ENCODE data around the gene SOX8. TPM values are rescaled to one million over a fixed set of nuclear protein-coding genes. Genes with fewer than 3 reads are reported as not detected.

Gene SOX8
- total RNA-seq, 1 experiment from 2014 or later = 1.2 TPM

DNA sequence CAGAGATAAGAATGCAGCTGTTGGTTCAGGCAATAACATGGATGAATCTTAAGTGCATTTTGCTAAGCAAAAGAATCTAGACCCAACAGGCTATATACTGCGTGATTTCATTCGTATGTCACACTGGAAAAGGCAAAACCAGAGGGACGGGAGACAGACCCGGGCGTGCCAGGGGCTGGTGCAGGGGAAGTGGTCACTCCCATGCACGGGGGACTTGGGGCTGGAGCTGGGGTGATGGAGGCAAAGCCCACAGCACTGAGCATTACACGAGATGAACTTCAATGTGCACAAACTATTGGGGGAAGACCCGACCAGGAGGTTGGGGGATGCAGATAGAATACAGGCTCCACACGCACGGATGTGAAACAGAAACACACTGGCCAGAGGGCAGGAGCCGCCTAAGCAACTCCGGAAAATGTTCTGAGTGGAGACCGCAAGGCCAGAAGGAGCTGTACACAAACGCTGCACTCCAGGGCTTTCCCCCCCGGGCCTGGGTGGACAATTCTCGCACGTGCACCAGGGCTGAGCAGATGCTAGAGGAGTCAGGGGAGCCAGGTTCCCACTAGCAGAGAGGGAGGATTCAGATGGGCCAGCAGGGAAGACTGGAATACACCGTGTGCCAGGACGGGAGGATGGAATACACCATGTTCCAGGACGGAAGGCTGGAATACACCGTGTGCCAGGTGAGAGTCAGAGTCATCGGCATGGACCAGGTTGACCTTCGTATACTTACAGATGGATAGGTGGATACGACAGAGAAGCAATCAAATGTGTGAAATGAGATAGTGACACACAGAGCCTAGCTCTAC lies 22.1 kb upstream of the SOX8 start:
- intact Hi-C loops (cut with micrococcal nuclease; ENCODE audit: unreplicated experiment) = no loop called here
- H3K4me3 Mint-ChIP-seq (ENCODE audit: unreplicated experiment) = no peak overlapping the region
- no peaks in the 10 kb centered on the region for H3K36me3 Mint-ChIP-seq (ENCODE audit: insufficient read depth, unreplicated experiment)
- H3K27me3 Mint-ChIP-seq (ENCODE audit: insufficient read depth, unreplicated experiment) = no peaks in the 10 kb centered on the region
- BruUV-seq (replicated peaks) = no TSS peak
- H3K9me3 ChIP-seq = no peaks in the 10 kb centered on the region
- H3K27me3 ChIP-seq (replicated peaks; ENCODE audit: control insufficient read depth, insufficient read depth, low read length) = no peaks in the 10 kb centered on the region
- no peaks in the 10 kb centered on the region for H3K4me1 Mint-ChIP-seq (ENCODE audit: low read depth, unreplicated experiment)
- no peaks in the 10 kb centered on the region for H3K9me3 Mint-ChIP-seq (ENCODE audit: unreplicated experiment)
- POLR2A ChIA-PET = no interaction called here
- no peak overlapping the region for H3K27ac Mint-ChIP-seq (ENCODE audit: unreplicated experiment)
- no peak for DNase-seq
- CTCF ChIA-PET = no interaction called here
- TF ChIP-seq, protein P1, sequence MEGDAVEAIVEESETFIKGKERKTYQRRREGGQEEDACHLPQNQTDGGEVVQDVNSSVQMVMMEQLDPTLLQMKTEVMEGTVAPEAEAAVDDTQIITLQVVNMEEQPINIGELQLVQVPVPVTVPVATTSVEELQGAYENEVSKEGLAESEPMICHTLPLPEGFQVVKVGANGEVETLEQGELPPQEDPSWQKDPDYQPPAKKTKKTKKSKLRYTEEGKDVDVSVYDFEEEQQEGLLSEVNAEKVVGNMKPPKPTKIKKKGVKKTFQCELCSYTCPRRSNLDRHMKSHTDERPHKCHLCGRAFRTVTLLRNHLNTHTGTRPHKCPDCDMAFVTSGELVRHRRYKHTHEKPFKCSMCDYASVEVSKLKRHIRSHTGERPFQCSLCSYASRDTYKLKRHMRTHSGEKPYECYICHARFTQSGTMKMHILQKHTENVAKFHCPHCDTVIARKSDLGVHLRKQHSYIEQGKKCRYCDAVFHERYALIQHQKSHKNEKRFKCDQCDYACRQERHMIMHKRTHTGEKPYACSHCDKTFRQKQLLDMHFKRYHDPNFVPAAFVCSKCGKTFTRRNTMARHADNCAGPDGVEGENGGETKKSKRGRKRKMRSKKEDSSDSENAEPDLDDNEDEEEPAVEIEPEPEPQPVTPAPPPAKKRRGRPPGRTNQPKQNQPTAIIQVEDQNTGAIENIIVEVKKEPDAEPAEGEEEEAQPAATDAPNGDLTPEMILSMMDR (IDR thresholded peaks at IDR 0.05; ENCODE audit: insufficient read depth in 1 of 2, low read depth in 1 of 2, low read length in 1 of 2, severe bottlenecking in 1 of 2, unreplicated experiment in 1 of 2) = no peak
- H3K36me3 ChIP-seq (ENCODE audit: control insufficient read depth, insufficient read depth, low read length) = no peaks in the 10 kb centered on the region
- no peak overlapping the region for H3K4me3 ChIP-seq (ENCODE audit: low read depth, low read length)
- H3K4me1 ChIP-seq = no peaks in the 10 kb centered on the region

DNA sequence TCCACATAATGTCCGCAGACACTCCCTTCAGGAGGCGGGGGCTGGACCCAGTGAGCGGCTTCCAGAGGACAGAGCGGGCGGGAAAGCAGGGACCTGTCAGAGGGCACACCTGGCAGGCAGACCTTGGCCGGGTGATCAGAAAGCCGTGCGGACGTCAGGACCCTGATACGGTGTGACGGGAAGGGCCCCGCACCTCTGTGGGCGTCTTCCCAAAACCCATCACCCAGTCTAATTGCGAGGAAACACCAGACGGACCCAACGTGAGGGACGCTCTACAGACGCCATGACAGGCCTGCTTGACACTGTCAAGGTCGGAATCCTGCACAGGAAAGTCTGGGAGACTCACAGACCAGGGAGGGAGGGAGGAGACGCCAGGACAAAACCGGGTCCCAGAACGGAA lies 19.2 kb upstream of the SOX8 start:
- Mint-ChIP-seq H3K27ac (ENCODE audit: unreplicated experiment) (no peak overlapping the region), H3K36me3 (ENCODE audit: insufficient read depth, unreplicated experiment) (no peaks in the 10 kb centered on the region), H3K4me1 (ENCODE audit: low read depth, unreplicated experiment) (no peaks in the 10 kb centered on the region), H3K27me3 (ENCODE audit: insufficient read depth, unreplicated experiment) (no peaks in the 10 kb centered on the region), H3K4me3 (ENCODE audit: unreplicated experiment) (no peak overlapping the region), H3K9me3 (ENCODE audit: unreplicated experiment) (peaks cover 16% of the 10 kb centered on the region)
- H3K4me3 ChIP-seq (ENCODE audit: low read depth, low read length) = no peak overlapping the region
- H3K27me3 ChIP-seq (replicated peaks; ENCODE audit: control insufficient read depth, insufficient read depth, low read length) = no peaks in the 10 kb centered on the region
- DNase-seq = no peak
- intact Hi-C loops (cut with micrococcal nuclease; ENCODE audit: unreplicated experiment) = no loop called here
- POLR2A ChIA-PET = no interaction called here
- CTCF ChIA-PET = no interaction called here
- no peaks in the 10 kb centered on the region for H3K9me3 ChIP-seq
- BruUV-seq (replicated peaks) = no TSS peak
- H3K4me1 ChIP-seq = no peaks in the 10 kb centered on the region
- TF ChIP-seq, protein P1 (IDR thresholded peaks at IDR 0.05; ENCODE audit: insufficient read depth in 1 of 2, low read depth in 1 of 2, low read length in 1 of 2, severe bottlenecking in 1 of 2, unreplicated experiment in 1 of 2) = no peak
- no peaks in the 10 kb centered on the region for H3K36me3 ChIP-seq (ENCODE audit: control insufficient read depth, insufficient read depth, low read length)

- DNase-seq = no peak
- ChIA-PET CTCF (no interaction called here), POLR2A (no interaction called here)
- no peaks in the 10 kb centered on the region for H3K4me1 Mint-ChIP-seq (ENCODE audit: low read depth, unreplicated experiment)
- no peaks in the 10 kb centered on the region for H3K36me3 Mint-ChIP-seq (ENCODE audit: insufficient read depth, unreplicated experiment)
- H3K36me3 ChIP-seq (ENCODE audit: control insufficient read depth, insufficient read depth, low read length) = no peaks in the 10 kb centered on the region
- H3K9me3 Mint-ChIP-seq (ENCODE audit: unreplicated experiment) = peaks cover 16% of the 10 kb centered on the region
- no TSS peak for BruUV-seq (replicated peaks)
- no peak overlapping the region for H3K4me3 ChIP-seq (ENCODE audit: low read depth, low read length)
- no peak overlapping the region for H3K27ac Mint-ChIP-seq (ENCODE audit: unreplicated experiment)
- H3K4me3 Mint-ChIP-seq (ENCODE audit: unreplicated experiment) = no peak overlapping the region
- TF ChIP-seq, protein P1 (IDR thresholded peaks at IDR 0.05; ENCODE audit: insufficient read depth in 1 of 2, low read depth in 1 of 2, low read length in 1 of 2, severe bottlenecking in 1 of 2, unreplicated experiment in 1 of 2) = no peak
- H3K4me1 ChIP-seq = no peaks in the 10 kb centered on the region
- intact Hi-C loops (cut with micrococcal nuclease; ENCODE audit: unreplicated experiment) = no loop called here
- no peaks in the 10 kb centered on the region for H3K27me3 ChIP-seq (replicated peaks; ENCODE audit: control insufficient read depth, insufficient read depth, low read length)
- H3K9me3 ChIP-seq = no peaks in the 10 kb centered on the region
- no peaks in the 10 kb centered on the region for H3K27me3 Mint-ChIP-seq (ENCODE audit: insufficient read depth, unreplicated experiment)
Observed at GRCh38 chr16:962901-963814, 18.4 kb upstream of the SOX8 start.

All from Caco-2 (cell line).